Activated T-cell treated with anti-CD3 and anti-CD28 coated beads for 24 hours (primary cell): Measurements from ENCODE around the gene HFM1.
"Not testable (repeated sequence)": the region's sequence is repeated elsewhere in the genome, so short reads cannot be mapped to it uniquely, and the experiment has no call there.

Experiments used
- DNase-seq: peaks from one replicate; pipeline ENCODE4 v3.0.0-alpha.2; 2020; ENCODE audit warnings: low read depth

Gene HFM1

GRCh38 chr1:91404151-91405012 is at the start of gene HFM1:
Gene HFM1 (minus strand): TSS chr1:91404837. CDS start chr1:91401082, 3,755 bp downstream.
- peak; percentile 49 for DNase-seq

GRCh38 chr1:91454136-91454535 is 49.5 kb upstream of the HFM1 start:
- no peak for DNase-seq

DNA sequence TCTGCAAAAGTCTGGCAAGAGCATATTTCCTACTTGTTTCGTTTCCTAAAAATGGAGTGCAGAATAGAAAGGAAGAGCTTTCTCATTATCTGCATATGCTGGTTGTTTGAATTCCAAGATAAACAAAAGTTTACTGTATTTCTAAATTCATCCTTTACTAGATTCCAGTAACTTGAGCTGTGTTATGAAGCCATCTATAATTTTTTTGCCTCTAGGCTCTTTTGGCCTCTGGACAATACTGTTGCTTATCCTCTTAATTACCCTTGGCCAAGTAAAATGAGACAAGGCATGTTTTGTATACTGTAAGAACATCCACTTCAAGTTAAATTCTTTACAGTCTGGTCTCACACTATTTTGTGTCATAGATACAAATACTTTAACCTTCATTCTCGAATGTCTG is 45.6 kb upstream of the HFM1 start:
- no peak for DNase-seq

DNA sequence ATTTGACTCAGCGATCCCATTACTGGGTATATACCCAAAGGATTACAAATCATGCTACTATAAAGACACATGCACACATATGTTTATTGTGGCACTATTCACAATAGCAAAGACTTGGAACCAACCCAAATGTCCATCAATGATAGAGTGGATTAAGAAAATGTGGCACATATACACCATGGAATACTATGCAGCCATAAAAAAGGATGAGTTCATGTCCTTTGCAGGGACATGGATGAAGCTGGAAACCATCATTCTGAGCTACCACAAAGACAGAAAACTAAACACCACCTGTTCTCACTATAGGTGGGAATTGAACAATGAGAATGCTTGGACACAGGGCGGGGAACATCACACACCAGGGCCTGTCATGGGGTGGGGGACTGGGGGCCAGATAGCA is 43.1 kb upstream of the HFM1 start:
- not testable (repeated sequence) for DNase-seq

DNA sequence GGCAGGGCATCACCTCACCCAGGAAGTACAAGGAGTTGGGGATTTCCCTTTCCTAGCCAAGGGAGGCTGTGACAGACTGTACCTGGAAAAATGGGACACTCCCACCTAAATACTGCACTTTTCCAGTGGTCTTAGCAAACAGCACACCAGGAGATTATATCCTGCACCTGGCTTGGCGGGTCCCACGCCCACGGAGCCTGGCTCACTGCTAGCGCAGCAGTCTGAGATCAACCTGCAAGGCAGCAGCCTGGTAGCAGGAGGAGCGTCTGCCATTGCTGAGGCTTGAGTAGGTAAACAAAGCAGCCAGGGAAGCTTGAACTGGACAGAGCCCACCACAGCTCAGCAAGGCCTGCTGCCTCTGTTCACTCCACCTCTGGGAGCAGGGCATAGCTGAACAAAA is 37.3 kb upstream of the HFM1 start:
- not testable (repeated sequence) for DNase-seq

DNA sequence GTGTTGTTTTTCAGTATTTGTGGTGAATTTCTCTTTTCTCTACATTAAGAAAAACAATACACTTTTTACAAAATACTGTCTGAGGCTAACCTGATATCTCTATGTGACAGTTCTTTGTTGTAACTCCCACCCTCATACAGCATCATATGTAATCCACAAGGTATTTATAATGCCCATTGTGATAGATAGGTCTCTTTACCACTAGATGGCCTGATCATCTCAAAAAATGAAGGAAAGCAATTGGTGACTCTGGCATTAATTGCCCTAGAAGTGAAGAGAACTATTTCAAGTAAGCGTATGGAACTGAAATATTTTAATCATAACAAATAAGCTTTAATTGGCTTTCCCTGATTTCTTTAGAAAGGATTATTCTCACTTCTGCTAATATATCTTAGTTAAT is 36.2 kb upstream of the HFM1 start:
- no peak for DNase-seq

GRCh38 chr1:91439016-91439415 is 34.4 kb upstream of the HFM1 start:
- DNase-seq = no peak

DNA sequence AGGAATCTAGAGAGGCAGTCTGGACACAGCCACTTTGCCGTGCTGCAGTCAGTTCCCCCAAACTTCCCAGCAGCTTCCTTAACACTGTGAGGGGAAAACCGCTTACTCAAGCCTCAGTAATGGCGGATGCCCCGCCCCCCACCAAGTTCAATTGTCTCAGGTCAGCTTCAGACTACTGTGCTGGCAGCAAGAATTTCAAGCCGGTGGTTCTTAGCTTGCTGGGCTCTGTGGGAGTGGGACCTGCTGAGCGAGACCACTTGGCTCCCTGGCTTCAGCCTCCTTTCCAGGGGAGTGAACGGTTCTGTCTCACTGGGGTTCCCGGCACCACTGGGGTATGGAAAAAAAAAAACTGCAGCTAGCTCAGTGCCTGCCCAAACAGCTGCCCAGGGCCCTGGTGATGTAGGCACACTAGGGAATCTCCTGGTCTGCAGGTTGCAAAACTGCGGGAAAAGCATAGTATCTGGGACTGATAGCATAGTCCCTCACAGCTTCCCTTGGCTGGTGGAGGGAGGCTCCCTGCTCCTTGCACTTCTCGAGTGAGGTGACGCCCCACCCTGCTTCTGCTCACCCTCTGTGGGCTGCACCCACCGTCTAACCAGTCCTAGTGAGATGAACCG is 23.7 kb upstream of the HFM1 start:
- DNase-seq = no peak

DNA sequence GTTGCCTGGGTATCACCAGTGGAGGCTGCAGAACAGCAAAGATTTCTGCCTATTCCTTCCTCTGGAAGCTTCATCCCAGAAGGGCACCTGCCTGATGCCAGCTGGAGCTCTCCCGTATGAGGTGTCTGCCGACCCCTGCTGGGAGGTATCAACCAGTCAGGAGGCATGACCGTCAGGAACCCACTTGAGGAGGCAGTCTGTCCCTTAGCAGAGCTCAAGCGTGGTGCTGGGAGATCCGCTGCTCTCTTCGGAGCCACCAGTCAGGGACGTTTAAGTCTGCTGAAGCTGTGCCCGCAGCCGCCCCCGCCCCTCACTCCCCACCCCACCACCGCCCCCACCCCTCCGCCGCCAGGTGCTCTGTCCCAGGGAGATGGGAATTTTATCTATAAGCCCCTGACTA is 23.1 kb upstream of the HFM1 start:
- no peak for DNase-seq

GRCh38 chr1:91422523-91422922 is 17.9 kb upstream of the HFM1 start:
- DNase-seq = not testable (repeated sequence)

DNA sequence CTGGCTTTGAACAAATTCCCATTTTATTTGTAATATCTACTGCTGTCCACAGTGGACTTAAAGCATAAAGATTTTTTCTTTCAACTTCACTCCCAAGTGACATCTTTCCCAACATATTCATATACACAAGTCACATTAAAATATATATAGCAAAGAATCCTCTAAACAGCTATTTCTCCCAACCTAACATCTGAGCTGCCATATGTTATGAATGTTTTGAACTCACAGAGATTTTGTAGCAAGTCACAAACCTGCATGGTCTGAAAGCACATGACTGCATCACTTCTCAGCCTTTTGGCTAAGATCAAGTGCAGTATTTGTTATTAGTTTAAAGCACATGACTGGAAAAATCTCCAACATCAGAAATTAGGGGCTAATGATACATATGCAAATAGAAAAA is 7.7 kb upstream of the HFM1 start:
- DNase-seq = no peak

DNA sequence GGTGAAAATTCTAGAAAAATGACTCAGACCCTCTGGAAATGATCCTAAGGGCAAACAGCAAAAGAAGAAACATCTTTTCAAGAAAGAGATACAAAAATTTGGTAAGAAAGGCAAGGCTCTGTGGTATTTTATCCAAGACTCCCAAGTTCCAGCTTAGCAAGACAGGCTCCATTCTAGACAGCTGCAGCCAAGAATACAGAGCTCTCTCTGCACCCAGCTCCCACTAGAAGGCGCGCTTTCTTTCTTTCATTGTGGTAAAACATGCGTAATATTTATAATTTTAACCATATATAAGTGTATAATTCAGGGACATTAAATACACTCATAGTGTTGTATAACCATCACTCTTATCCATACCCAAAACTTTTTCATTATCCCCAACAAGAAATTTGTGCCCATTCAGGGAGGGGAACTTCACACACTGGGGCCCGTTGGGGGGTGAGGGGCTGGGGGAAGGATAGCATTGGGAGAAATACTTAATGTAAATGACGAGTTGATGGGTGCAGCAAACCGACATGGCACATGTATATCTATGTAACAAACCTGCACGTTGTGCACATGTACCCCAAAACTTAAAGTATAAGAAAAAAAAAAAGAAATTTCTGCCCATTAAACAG is 2.2 kb upstream of the HFM1 start:
- DNase-seq = no peak

DNA sequence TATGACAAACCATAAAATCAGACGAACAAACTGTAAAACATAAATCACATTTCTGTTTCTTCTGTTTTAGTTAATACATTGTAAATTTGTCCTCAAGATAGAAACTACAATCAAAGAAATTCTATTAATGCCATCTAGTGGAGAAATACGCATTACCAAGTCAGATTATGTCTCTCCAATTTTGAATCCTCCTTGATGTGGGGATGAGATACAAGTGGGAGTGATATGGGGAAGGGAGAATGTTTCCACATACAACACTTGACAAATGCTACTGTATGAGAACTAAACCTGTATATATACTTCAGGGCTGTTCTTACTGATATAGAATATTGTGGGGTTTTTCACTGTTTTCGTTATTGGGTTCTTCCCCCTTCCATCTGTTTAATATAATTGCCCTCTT is 2.6 kb downstream of the HFM1 start:
- no peak for DNase-seq

- no peak for DNase-seq
These were observed 4.4 kb downstream of the HFM1 start for GRCh38 chr1:91400133-91400725.

- DNase-seq = no peak
These were observed 6.3 kb downstream of the HFM1 start for GRCh38 chr1:91398291-91398690.

DNA sequence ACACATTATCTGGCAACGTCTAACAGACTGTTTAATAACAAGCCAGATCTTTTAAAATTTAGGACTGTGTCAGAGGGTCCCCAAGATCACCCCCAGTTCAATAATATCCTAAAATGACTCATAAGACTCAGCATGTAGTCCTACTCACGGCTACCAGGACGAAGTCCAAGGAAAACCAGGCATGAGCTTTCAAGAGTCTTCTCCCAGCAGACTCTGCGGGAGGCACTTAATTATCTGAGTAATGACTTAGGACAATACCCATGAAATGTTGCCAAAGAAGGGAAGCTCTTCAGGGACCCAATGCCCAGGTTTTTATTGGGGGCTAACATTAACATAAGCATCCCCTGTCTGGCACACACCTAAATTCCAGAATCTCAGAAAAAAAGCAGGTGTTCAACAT is 7.0 kb downstream of the HFM1 start:
- no peak for DNase-seq

DNA sequence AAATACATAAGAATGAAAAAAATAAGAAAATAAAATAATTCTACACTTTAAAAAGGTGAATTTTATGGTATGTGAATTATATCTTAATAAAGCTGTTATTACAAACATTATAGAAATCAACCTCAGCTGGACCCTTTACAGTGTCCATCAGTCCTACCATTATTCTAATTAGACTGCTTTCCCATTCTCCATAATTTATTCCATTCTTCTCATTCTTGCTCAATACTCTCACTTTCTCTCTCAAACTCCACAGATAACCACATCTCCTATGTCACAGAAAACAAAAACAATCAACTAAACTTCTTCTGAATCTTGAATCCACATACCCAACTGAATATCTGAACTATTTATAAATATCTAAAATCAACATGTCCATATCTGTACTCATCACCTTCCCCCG is 11.6 kb downstream of the HFM1 start:
- no peak for DNase-seq

DNA sequence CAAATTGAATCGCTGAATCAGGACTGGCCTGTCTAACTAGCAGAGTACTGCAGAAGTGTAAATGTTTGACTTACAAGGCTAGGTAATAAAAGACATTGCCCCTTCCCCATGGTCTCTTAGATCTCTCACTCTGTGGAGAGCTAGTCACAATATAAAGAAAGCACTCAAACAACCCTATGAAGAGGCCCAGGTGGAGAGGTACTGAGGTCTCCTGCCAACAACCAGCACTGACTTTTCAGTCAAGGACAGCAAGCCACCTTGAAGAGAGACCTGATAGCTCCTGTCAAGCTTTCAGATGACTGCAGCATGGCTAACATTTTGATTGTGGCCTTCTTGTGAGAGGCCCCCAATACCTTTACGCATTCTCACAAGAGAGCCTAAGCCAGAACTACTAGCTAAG is 18.5 kb downstream of the HFM1 start:
- DNase-seq = no peak

DNA sequence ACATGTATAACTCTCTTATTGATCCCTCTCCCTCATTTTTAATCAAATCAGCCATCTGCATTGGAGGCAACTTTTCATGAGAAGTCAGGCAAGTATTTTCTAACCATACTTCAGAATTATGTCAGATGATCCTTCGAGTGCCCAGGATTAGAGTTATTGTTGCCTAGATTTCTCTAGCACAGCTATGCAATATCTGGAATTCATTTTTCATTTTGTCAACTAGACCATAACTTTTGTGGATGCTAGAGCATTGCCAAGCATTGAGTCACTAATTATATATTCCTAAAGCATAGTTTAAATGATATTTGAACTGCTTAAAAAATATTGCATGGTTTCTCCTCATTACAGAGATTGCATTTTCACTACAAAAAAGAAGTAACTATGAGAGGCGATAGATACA is 21.2 kb downstream of the HFM1 start:
- DNase-seq = no peak

DNA sequence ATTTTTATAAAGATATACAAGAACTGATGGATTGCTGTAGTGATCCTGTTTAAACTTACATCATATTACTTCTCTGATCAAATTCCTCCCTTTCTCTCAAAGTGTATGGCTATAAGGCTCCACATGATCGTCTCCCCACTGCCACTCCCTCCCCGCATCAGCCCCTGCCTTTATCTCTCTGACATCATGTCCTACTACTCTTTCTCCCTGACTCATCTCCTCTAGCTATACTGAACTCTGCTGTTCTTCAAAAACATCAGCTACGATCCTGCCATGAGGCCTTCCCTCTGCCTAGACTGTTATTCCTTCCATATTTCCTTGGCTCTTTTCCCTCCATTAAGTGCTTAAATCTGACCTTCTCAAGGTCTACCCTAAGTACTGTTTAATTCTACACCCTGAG is 22.8 kb downstream of the HFM1 start:
- DNase-seq = no peak

DNA sequence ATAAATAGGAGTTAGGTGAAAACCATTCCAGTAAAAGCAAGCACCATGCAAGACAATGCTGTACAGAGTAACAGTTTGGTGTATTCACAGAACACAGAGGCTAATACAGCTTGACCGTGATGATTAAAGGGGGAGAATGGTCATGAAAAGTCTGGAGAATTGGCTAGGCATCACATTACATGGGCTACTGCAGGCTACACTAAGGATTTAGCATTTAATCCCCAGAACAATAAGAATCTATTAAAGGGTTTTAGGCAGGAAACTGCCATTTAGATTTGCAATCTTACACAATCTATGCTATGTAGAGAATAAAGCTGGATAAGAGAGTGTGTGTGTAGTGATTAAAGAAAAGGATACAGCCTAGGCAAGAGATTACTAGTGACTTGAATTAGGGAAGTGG is 30.6 kb downstream of the HFM1 start:
- no peak for DNase-seq

- DNase-seq = not testable (repeated sequence)
These were observed 32.4 kb downstream of the HFM1 start for GRCh38 chr1:91372230-91372629.

- DNase-seq = no peak
These were observed 55.1 kb downstream of the HFM1 start for GRCh38 chr1:91349524-91349923.
